ENCODE measurements around the gene TK1. TPM values are rescaled to one million over a fixed set of nuclear protein-coding genes. Genes with fewer than 3 reads are reported as not detected.

The TK1 gene
- polyA plus RNA-seq, 2 of the 4 experiments (the other 2 are of a cell fraction) = 90.9 to 355 TPM

- TF ChIP-seq, protein P1, sequence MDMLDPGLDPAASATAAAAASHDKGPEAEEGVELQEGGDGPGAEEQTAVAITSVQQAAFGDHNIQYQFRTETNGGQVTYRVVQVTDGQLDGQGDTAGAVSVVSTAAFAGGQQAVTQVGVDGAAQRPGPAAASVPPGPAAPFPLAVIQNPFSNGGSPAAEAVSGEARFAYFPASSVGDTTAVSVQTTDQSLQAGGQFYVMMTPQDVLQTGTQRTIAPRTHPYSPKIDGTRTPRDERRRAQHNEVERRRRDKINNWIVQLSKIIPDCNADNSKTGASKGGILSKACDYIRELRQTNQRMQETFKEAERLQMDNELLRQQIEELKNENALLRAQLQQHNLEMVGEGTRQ (IDR thresholded peaks at IDR 0.05) = peak; percentile 79
- TF ChIP-seq BHLHE40 (IDR thresholded peaks at IDR 0.05; ENCODE audit: low read depth, low read length) (no peak), KDM1A (IDR thresholded peaks at IDR 0.05; ENCODE audit: low read depth) (no peak; the same call in 1 of the 2 replicates), CHD2 (IDR thresholded peaks at IDR 0.05; ENCODE audit: low read length, partially characterized antibody) (no peak), POLR2A (IDR thresholded peaks at IDR 0.05; ENCODE audit: low read length) (peak; percentile 38; the same call in 1 of the 2 replicates), NPAS2 (CRISPR knock-in tag; IDR thresholded peaks at IDR 0.05; ENCODE audit: borderline replicate concordance) (no peak), HES2 (IDR thresholded peaks at IDR 0.05) (no peak), SMC3 (IDR thresholded peaks at IDR 0.05) (0 out of 3 replicates have a peak, but pooled peaks have one; percentile 2), MAX (IDR thresholded peaks at IDR 0.05) (peak; percentile 45; the same call in 1 of the 2 replicates), FOXS1 (CRISPR knock-in tag; IDR thresholded peaks at IDR 0.05) (no peak)
Measured at GRCh38 chr17:78128551-78129350, 58.1 kb downstream of the TK1 start, which contains the start of gene TMC6 (continued).

DNA sequence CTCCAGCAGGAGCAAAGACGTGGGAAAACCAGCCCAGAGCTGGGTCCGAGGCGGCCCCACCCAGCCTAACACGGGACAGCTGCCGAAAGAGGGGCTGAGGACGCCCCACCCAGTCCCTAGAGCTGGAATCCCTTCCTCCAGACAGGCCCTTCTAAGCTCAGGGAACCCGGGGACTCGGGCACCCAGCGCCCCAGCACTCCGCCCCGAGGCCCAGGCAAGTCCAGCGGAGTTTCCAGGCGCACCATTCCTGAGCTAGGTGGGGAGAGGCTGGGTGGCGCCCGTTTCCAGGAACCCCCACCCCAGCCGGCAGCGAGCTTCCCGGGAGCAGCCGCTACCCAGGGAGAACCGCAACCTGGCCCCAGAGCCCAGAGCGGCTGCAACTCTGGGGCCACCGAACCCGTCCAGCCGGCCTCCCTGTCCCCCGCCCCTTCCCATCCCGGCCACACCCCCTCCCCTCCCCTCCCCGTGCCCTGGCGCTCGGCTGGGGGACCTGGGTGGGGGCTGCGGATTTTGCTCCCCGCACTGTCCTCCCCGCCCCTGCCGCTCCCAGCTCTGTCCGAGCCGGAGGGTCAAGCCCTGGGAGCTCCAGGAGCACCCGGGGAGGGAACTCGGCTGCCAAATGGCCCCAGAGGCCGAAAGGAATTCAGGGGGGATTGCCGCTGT lies 58.8 kb downstream of the TK1 start:
- peaks cover 14% of the 10 kb centered on the region for H3K4me1 ChIP-seq
- no peak for FAIRE-seq
- H3K27ac ChIP-seq = peak overlapping the region; percentile 77 to 93
- TF ChIP-seq CEBPB (IDR thresholded peaks at IDR 0.05) (no peak), SMC3 (IDR thresholded peaks at IDR 0.05) (0 out of 3 replicates have a peak, but pooled peaks have one; percentile 4), CHD4 (IDR thresholded peaks at IDR 0.05; ENCODE audit: borderline replicate concordance) (no peak), ZFP36 (IDR thresholded peaks at IDR 0.05; ENCODE audit: borderline replicate concordance, partially characterized antibody) (no peak), JUNB (IDR thresholded peaks at IDR 0.05) (no peak)
- H3K4me3 ChIP-seq = peak overlapping the region; percentile 79
- ChIA-PET CTCF (interaction anchor here (0.6 to 13.7 kb wide), 8 partner anchors 10 to 62 kb away, joined by 3 to 164 read pairs (median 6); partner anchors contain the start of gene TK1), POLR2A (interaction anchor here (0.6 to 1.7 kb wide), 5 partner anchors 9 to 253 kb away, joined by 3 to 7 read pairs (median 3); no protein-coding TSS in a partner anchor)
- 14% methylated on average over 24 of the region's 39 CpGs for WGBS (ENCODE audit: missing lambda C conversion rate)
- peak overlapping the region; percentile 98 for H3K4me2 ChIP-seq
- DNase-seq (ENCODE audit: low read depth in 1 of 2, low spot score in 1 of 2) = peak in 1 of 2 experiments; percentile 45
- H3K9me3 ChIP-seq = no peaks in the 10 kb centered on the region
- peak; percentile 14 to 60; a peak in 5 of 6 replicates for ATAC-seq

GRCh38 chr17:78127239-78127887 lies 59.5 kb downstream of the TK1 start:
- CTCF ChIA-PET = interaction anchor here (0.6 to 13.7 kb wide), 8 partner anchors 9 to 62 kb away, joined by 3 to 164 read pairs (median 6); partner anchors contain the start of gene TK1
- 85% methylated on average over 20 of the region's 25 CpGs for WGBS (ENCODE audit: missing lambda C conversion rate)
- POLR2A ChIA-PET = interaction anchor here (1.1 to 1.7 kb wide), 3 partner anchors 11 to 42 kb away, joined by 3 to 7 read pairs (median 4); no protein-coding TSS in a partner anchor
- TF ChIP-seq CHD2 (IDR thresholded peaks at IDR 0.05; ENCODE audit: low read length, partially characterized antibody) = no peak
- TF ChIP-seq POLR2A (IDR thresholded peaks at IDR 0.05; ENCODE audit: low read length) = no peak
- no peak for TF ChIP-seq NFE2L2 (conservative IDR thresholded peaks at IDR 0.05; ENCODE audit: low read length)
- TF ChIP-seq HEYL (CRISPR knock-in tag; IDR thresholded peaks at IDR 0.05) = no peak
- TF ChIP-seq PHF8 (IDR thresholded peaks at IDR 0.05; ENCODE audit: borderline replicate concordance, low read depth) = no peak
- no peak for TF ChIP-seq REST (IDR thresholded peaks at IDR 0.05)
- TF ChIP-seq, protein P2, sequence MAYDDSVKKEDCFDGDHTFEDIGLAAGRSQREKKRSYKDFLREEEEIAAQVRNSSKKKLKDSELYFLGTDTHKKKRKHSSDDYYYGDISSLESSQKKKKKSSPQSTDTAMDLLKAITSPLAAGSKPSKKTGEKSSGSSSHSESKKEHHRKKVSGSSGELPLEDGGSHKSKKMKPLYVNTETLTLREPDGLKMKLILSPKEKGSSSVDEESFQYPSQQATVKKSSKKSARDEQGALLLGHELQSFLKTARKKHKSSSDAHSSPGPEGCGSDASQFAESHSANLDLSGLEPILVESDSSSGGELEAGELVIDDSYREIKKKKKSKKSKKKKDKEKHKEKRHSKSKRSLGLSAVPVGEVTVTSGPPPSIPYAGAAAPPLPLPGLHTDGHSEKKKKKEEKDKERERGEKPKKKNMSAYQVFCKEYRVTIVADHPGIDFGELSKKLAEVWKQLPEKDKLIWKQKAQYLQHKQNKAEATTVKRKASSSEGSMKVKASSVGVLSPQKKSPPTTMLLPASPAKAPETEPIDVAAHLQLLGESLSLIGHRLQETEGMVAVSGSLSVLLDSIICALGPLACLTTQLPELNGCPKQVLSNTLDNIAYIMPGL (CRISPR knock-in tag; IDR thresholded peaks at IDR 0.05; ENCODE audit: borderline replicate concordance) = no peak
- TF ChIP-seq MAZ (IDR thresholded peaks at IDR 0.05; ENCODE audit: borderline replicate concordance, low read depth, low read length) = no peak
- no peak for TF ChIP-seq ZNF302 (CRISPR knock-in tag; IDR thresholded peaks at IDR 0.05)
- peaks cover 14% of the 10 kb centered on the region for H3K4me1 ChIP-seq
- peak overlapping the region; percentile 77 to 93; a peak in 4 of 6 replicates for H3K27ac ChIP-seq
- no peaks in the 10 kb centered on the region for H3K9me3 ChIP-seq
- FAIRE-seq = no peak
- H3K4me2 ChIP-seq = peak overlapping the region; percentile 98
- no peak for DNase-seq (ENCODE audit: low read depth in 1 of 2, low spot score in 1 of 2)
- peak overlapping the region; percentile 79 for H3K4me3 ChIP-seq
- peak in 1 of 2 experiments; percentile 31; a peak in 4 of 6 replicates for ATAC-seq
